HepG2 (cell line): ENCODE results near the gene CLUH. TPM values are rescaled to one million over a fixed set of nuclear protein-coding genes. Genes with fewer than 3 reads are reported as not detected.

Experiments
- ATAC-seq: fragments of 200-7000 bp; cut with Tn5 transposase; 3 replicates; pipeline ENCODE4 v1.9.1; 2020; ENCODE audit warnings: mild to moderate bottlenecking, moderate library complexity
- BruUV-seq: library from RNA; stranded (reverse); fragments of 400-500 nt; replicated peaks from 2 replicates; lab custom pipeline; 2021; lab: Mats Ljungman, UMichigan
- CTCF ChIA-PET: fragments of 300-600 bp; formaldehyde crosslinking; extraction: SDS; loops from one replicate; lab custom pipeline; 2021; ENCODE audit warnings: low total read pairs, inconsistent platforms, low intra/inter-chr PET ratio; lab: Yijun Ruan, JAX
- POLR2A ChIA-PET: fragments of 350-600 bp; sonication (Branson Sonifier 250); formaldehyde crosslinking; loops from one replicate; lab custom pipeline; 2020; ENCODE audit warnings: antibody characterized with exemption, inconsistent platforms; lab: Yijun Ruan, JAX
- DNase-seq: peaks from one replicate; pipeline ENCODE4 v3.0.0-alpha.2; 2015; ENCODE audit warnings: low spot score
- FAIRE-seq: peaks from 3 replicates; lab custom pipeline; 2011; peaks lifted over from hg19 to GRCh38; lab: Jason Lieb, UNC
- H2AFZ ChIP-seq: one replicate; pipeline ENCODE4 v1.6.1; 2011; ENCODE audit warnings: low read length, inconsistent platforms
- H3K27ac ChIP-seq: fragments of 300-600 bp; 3 replicates; pipeline ENCODE4 v1.8.0; 2011; ENCODE audit warnings: mixed run types, mild to moderate bottlenecking, mixed read lengths, low read length, inconsistent platforms; ENCODE audit not compliant: insufficient read depth; ENCODE audit errors: extremely low read length
- H3K27me3 ChIP-seq, 2 experiments: fragments of 200-600 bp in 1 of 2; 2 replicates in 1 of 2; 3 replicates in 1 of 2; pipeline versions ENCODE4 v1.6.0 to v1.8.0; 2011; ENCODE audit warnings: low read length in 2 of 2, mild to moderate bottlenecking in 2 of 2, moderate library complexity in 2 of 2, inconsistent platforms in 1 of 2; ENCODE audit not compliant: insufficient read depth in 2 of 2, control insufficient read depth in 1 of 2
- H3K36me3 ChIP-seq, 2 experiments: fragments of 200-600 bp in 1 of 2; replicated peaks in 1 of 2; 2 replicates in 1 of 2; 3 replicates in 1 of 2; pipeline versions ENCODE4 v1.5.1 to v1.8.0; 2011; ENCODE audit warnings: low read length in 2 of 2, inconsistent platforms in 1 of 2; ENCODE audit not compliant: insufficient read depth in 2 of 2, control insufficient read depth in 1 of 2
- H3K4me1 ChIP-seq: 2 replicates; pipeline ENCODE4 v1.5.1; 2012; ENCODE audit warnings: low read length, inconsistent platforms; ENCODE audit not compliant: insufficient read depth
- H3K4me2 ChIP-seq: 2 replicates; pipeline ENCODE4 v1.6.0; 2011; ENCODE audit warnings: low read depth, low read length, inconsistent platforms
- H3K4me3 ChIP-seq, 3 experiments: fragments of 200-600 bp in 1 of 3; sonication (generic), shearing (Covaris generic) in 1 of 3; replicated peaks in 1 of 3; 2 replicates each; pipeline ENCODE4 v1.5.1; 2011 to 2016; ENCODE audit warnings: low read length in 3 of 3, inconsistent platforms in 2 of 3, low read depth in 2 of 3, mild to moderate bottlenecking in 2 of 3, control low read depth in 1 of 3, mixed read lengths in 1 of 3; ENCODE audit not compliant: insufficient read depth in 1 of 3
- H3K79me2 ChIP-seq: one replicate; pipeline ENCODE4 v1.6.1; 2011; ENCODE audit warnings: low read length, inconsistent platforms; ENCODE audit not compliant: insufficient read depth
- H3K9ac ChIP-seq: 2 replicates; pipeline ENCODE4 v1.6.0; 2011; ENCODE audit warnings: mild to moderate bottlenecking, low read depth, low read length, inconsistent platforms; ENCODE audit not compliant: insufficient read depth
- H3K9me3 ChIP-seq: 2 replicates; pipeline ENCODE4 v1.5.1; 2012; ENCODE audit warnings: mild to moderate bottlenecking, low read length
- H4K20me1 ChIP-seq: 2 replicates; pipeline ENCODE4 v1.6.0; 2011; ENCODE audit warnings: inconsistent platforms, mild to moderate bottlenecking, low read length, moderate library complexity; ENCODE audit not compliant: insufficient read depth
- ARNT2 ChIP-seq: sonication (generic); formaldehyde crosslinking; IDR thresholded peaks from 2 replicates; pipeline ENCODE4 v1.8.0; 2022; ENCODE audit warnings: mild to moderate bottlenecking, low read depth, missing genetic modification reagents, moderate library complexity
- HMGXB3 ChIP-seq: sonication (generic); formaldehyde crosslinking; IDR thresholded peaks from 2 replicates; pipeline ENCODE4 v1.4.0; 2020; ENCODE audit warnings: missing genetic modification reagents, borderline replicate concordance
- KDM3A ChIP-seq: IDR thresholded peaks from 2 replicates; pipeline ENCODE4 v1.6.1; 2018; ENCODE audit warnings: low read depth, missing compliant biosample characterization
- KLF12 ChIP-seq: sonication (generic); formaldehyde crosslinking; IDR thresholded peaks from 2 replicates; pipeline ENCODE4 v1.4.0; 2020; ENCODE audit warnings: missing genetic modification reagents, borderline replicate concordance
- LCORL ChIP-seq, 2 experiments: fragments of 450-650 bp in 1 of 2; sonication (generic) in 1 of 2; formaldehyde crosslinking in 1 of 2; IDR thresholded peaks; 2 replicates each; pipeline versions ENCODE4 v1.5.0 to v1.6.1; 2017 to 2020; ENCODE audit warnings: antibody characterized with exemption in 1 of 2, missing genetic modification reagents in 1 of 2
- PCBP1 ChIP-seq: fragments of 200-400 bp; formaldehyde crosslinking; IDR thresholded peaks from 2 replicates; pipeline ENCODE4 v1.6.1; 2017; ENCODE audit warnings: mild to moderate bottlenecking, low read depth, low read length, borderline replicate concordance
- SATB2 ChIP-seq: sonication (generic); formaldehyde crosslinking; IDR thresholded peaks from 2 replicates; pipeline ENCODE4 v1.5.0; 2020; ENCODE audit warnings: missing genetic modification reagents
- TERF1 ChIP-seq: sonication (generic); formaldehyde crosslinking; IDR thresholded peaks from 2 replicates; pipeline ENCODE4 v1.8.0; 2022; ENCODE audit warnings: mild to moderate bottlenecking, missing genetic modification reagents, moderate library complexity
- ZBTB33 ChIP-seq: sonication (generic); formaldehyde crosslinking; IDR thresholded peaks from 2 replicates; pipeline ENCODE4 v1.4.0; 2020; ENCODE audit warnings: missing genetic modification reagents
- ZNF124 ChIP-seq: sonication (generic); formaldehyde crosslinking; IDR thresholded peaks from 2 replicates; pipeline ENCODE4 v1.4.0; 2020; ENCODE audit warnings: missing genetic modification reagents
- ZNF431 ChIP-seq: sonication (generic); formaldehyde crosslinking; IDR thresholded peaks from 2 replicates; pipeline ENCODE4 v1.9.0; 2022; ENCODE audit warnings: missing genetic modification reagents, low read depth, mild to moderate bottlenecking, borderline replicate concordance
- ZNF639 ChIP-seq: conservative IDR thresholded peaks from 2 replicates; pipeline ENCODE4 v1.6.1; 2018; ENCODE audit warnings: missing genetic modification reagents
- ZNF788 ChIP-seq: sonication (generic); formaldehyde crosslinking; IDR thresholded peaks from 2 replicates; pipeline ENCODE4 v1.5.0; 2020; ENCODE audit warnings: mild to moderate bottlenecking, missing genetic modification reagents, borderline replicate concordance
- WGBS: methylation state at CpG from one replicate; pipeline ENCODE4 v1.1.6; 2017; ENCODE audit warnings: low lambda C conversion rate; 5-methylcytosine and 5-hydroxymethylcytosine counted together
- in situ Hi-C: cut with HindIII; loops from 2 replicates; pipeline ENCODE4 v1.10.0; 2017; ENCODE audit warnings: low pct_unique_long_range_greater_than_20kb; ENCODE audit not compliant: extremely low pct_ligation_motif_present
- intact Hi-C: fragments of 100-400 bp; cut with micrococcal nuclease; formaldehyde crosslinking; loops from one replicate; pipeline ENCODE4 v1.10.0; 2022; ENCODE audit not compliant: unreplicated experiment
- polyA plus RNA-seq, 8 experiments: library from polyadenylated mRNA; depleted of rRNA in 3 of 8; stranded (reverse) in 7 of 8; unstranded in 1 of 8; fragments of >200 nt; fragmentation: Illumina TruSeq in 4 of 8; extraction: Trizol in 4 of 8; gene quantifications; 2 replicates each; pipeline versions ENCODE4 v1.2.1 to v1.2.3, GENCODE V29; 2011 to 2016; ENCODE audit warnings: low read depth in 4 of 8, missing spikeins in 1 of 8, mixed read lengths in 1 of 8; ENCODE audit not compliant: insufficient read depth in 1 of 8
- total RNA-seq, 5 experiments: library from RNA; depleted of rRNA; stranded (reverse); fragments of >200 nt; fragmentation: Illumina TruSeq; extraction: Trizol; gene quantifications; 2 replicates each; pipeline ENCODE4 v1.2.3, GENCODE V29; 2016; ENCODE audit warnings: low read depth in 1 of 5

Gene CLUH
- total and polyA plus RNA-seq, 2 of the 13 experiments (the other 11 are each of a cell fraction or from before 2014, with no cell fraction given), result 30.9 to 60.5 TPM

- TF ChIP-seq ARNT2 (CRISPR knock-in tag), result no peak
These were observed 27.7 kb downstream of the CLUH start (continued) for GRCh38 chr17:2683912-2684311.

DNA sequence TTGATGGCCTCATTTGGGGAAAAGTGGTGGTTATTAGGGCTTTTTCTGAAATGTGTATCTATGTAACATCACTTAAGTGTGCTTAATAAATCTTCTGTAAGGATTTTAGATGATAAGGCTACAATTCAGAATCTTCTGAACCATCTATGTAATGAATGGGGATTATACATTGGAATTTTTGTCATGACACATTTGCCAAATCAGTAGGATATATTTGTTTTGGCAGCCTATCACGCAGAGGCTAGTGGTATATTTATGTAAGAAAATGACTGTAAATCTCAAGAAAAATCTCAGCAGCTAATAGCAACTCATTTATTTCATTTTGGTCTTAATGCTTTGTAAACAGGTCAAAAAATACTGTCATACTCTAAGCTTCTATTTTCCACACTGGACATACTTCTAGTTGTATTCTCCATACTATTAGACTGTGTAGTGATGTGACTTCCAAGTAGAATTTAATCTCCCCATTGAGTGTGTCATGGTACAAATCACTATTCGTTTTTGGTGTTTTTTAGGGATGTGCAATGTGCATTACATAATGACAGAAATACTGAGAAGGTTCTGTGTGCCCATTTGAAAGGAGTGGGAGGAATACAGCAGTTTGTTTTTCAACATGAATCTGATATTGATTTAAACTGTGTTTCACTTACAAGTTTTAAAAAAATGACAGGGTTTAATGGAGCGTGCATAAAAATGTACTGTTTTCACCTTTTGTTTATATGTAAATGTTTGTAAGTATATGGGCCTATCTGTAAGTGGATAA is 29.2 kb downstream of the CLUH start:
- no peak for DNase-seq
- no peak overlapping the region for H3K27ac ChIP-seq
- 88% methylated on average over 3 of the region's 3 CpGs for WGBS
- POLR2A ChIA-PET, result no interaction called here
- in situ Hi-C loops, result no loop called here
- CTCF ChIA-PET, result no interaction called here
- H3K4me3 ChIP-seq, result no peak overlapping the region
- H3K27me3 ChIP-seq, result no peaks in the 10 kb centered on the region
- H2AFZ ChIP-seq, result no peak overlapping the region
- H3K9ac ChIP-seq, result no peak overlapping the region
- H3K4me1 ChIP-seq, result no peaks in the 10 kb centered on the region
- FAIRE-seq, result no peak
- BruUV-seq, result TSS peak; percentile 8
- H3K4me2 ChIP-seq, result no peak overlapping the region
- no peaks in the 10 kb centered on the region for H3K9me3 ChIP-seq
- intact Hi-C loops, result no loop called here
- ATAC-seq, result no peak
- H3K79me2 ChIP-seq, result no peaks in the 10 kb centered on the region
- H3K36me3 ChIP-seq, result peaks cover 8 to 37% of the 10 kb centered on the region in 2 experiments; a peak in 4 of 5 replicates
- H4K20me1 ChIP-seq, result no peaks in the 10 kb centered on the region
- TF ChIP-seq SATB2 (CRISPR knock-in tag) (no peak), KLF12 (CRISPR knock-in tag) (no peak), ZBTB33 (no peak), ZNF431 (CRISPR knock-in tag) (no peak), LCORL (IDR thresholded peaks at IDR 0.05) (no peak), LCORL (CRISPR knock-in tag; IDR thresholded peaks at IDR 0.05) (no peak), ZNF639 (CRISPR knock-in tag) (no peak), PCBP1 (no peak), TERF1 (CRISPR knock-in tag) (no peak), ZNF124 (no peak), KDM3A (no peak), HMGXB3 (CRISPR knock-in tag) (no peak), ZNF788 (CRISPR knock-in tag) (no peak)
